HCT116 (cell line): ENCODE results near the gene LRRC4C. TPM values are rescaled to one million over a fixed set of nuclear protein-coding genes. Genes with fewer than 3 reads are reported as not detected.

ENCODE experiments used
- ATAC-seq: fragments of 200-7000 bp; cut with Tn5 transposase; 2 replicates; pipeline ENCODE4 v1.9.1; 2020; ENCODE audit warnings: mild to moderate bottlenecking, moderate library complexity
- BruUV-seq: library from RNA; stranded (reverse); fragments of 400-500 nt; replicated peaks from 2 replicates; lab custom pipeline; 2021; lab: Mats Ljungman, UMichigan
- CTCF ChIA-PET: fragments of 300-600 bp; sonication (Branson Sonifier 250); formaldehyde crosslinking; loops from one replicate; lab custom pipeline; 2021; ENCODE audit warnings: antibody characterized with exemption; lab: Charles Lee
- POLR2A ChIA-PET: fragments of 300-600, 350-600 bp; sonication (Branson Sonifier 250); formaldehyde crosslinking; loops from one replicate; lab custom pipeline; 2021; ENCODE audit warnings: antibody characterized with exemption; lab: Charles Lee
- RAD21 ChIA-PET, 2 experiments: fragments of 300-600 bp; sonication (Branson Sonifier 250); formaldehyde crosslinking; loops; one replicate each; lab custom pipeline; 2023; ENCODE audit warnings: low total read pairs in 2 of 2; ENCODE audit not compliant: uncharacterized antibody in 2 of 2, unreplicated experiment in 2 of 2, low non-redundant PET in 1 of 2; lab: Charles Lee
- DNase-seq: peaks from one replicate; pipeline ENCODE4 v3.0.0-alpha.2; 2010; ENCODE audit warnings: low read depth, low spot score
- H2AFZ ChIP-seq: fragments of 200-600 bp; shearing (Covaris generic), sonication (generic); 2 replicates; pipeline ENCODE4 v1.6.1; 2017; ENCODE audit warnings: low read depth, mixed run types, mixed read lengths, antibody characterized with exemption, low read length; ENCODE audit not compliant: poor library complexity, severe bottlenecking
- H3K27ac ChIP-seq: 2 replicates; pipeline ENCODE4 v1.5.1; 2012; ENCODE audit warnings: low read depth, low read length
- H3K27me3 ChIP-seq: fragments of 200-600 bp; sonication (generic); 2 replicates; pipeline ENCODE4 v1.6.1; 2016; ENCODE audit warnings: mixed run types, low read length, mixed read lengths; ENCODE audit not compliant: insufficient read depth
- H3K36me3 ChIP-seq, 2 experiments: fragments of 200-500 bp in 1 of 2; fragments of 200-600 bp in 1 of 2; sonication (Bioruptor generic) in 1 of 2; sonication (generic) in 1 of 2; 2 replicates each; pipeline versions ENCODE4 v1.5.1 to v1.6.1; 2014 to 2016; ENCODE audit warnings: low read length in 2 of 2, inconsistent platforms in 1 of 2, mixed read lengths in 1 of 2, mixed run types in 1 of 2; ENCODE audit not compliant: insufficient read depth in 2 of 2, control insufficient read depth in 1 of 2
- H3K4me1 ChIP-seq, 2 experiments: fragments of 200-600 bp in 1 of 2; sonication (generic) in 1 of 2; 2 replicates each; pipeline versions ENCODE4 v1.5.1 to v1.6.1; 2012 to 2017; ENCODE audit warnings: low read length in 2 of 2, inconsistent platforms in 1 of 2, mild to moderate bottlenecking in 1 of 2, mixed read lengths in 1 of 2, mixed run types in 1 of 2, moderate library complexity in 1 of 2; ENCODE audit not compliant: insufficient read depth in 2 of 2, control insufficient read depth in 1 of 2
- H3K4me2 ChIP-seq: fragments of 200-600 bp; sonication (generic); 2 replicates; pipeline ENCODE4 v1.6.1; 2017; ENCODE audit warnings: mixed run types, low read length, mixed read lengths
- H3K4me3 ChIP-seq, 2 experiments: fragments of 200-600 bp in 1 of 2; sonication (generic) in 1 of 2; replicated peaks in 1 of 2; 2 replicates each; pipeline ENCODE4 v1.5.1; 2011 to 2016; ENCODE audit warnings: low read length in 2 of 2, control low read depth in 1 of 2, low read depth in 1 of 2, mild to moderate bottlenecking in 1 of 2, mixed read lengths in 1 of 2, mixed run types in 1 of 2
- H3K79me2 ChIP-seq: fragments of 200-600 bp; sonication (generic); 2 replicates; pipeline ENCODE4 v1.6.1; 2017; ENCODE audit warnings: mild to moderate bottlenecking, mixed run types, low read length, moderate library complexity, mixed read lengths; ENCODE audit not compliant: insufficient read depth
- H3K9ac ChIP-seq: fragments of 200-600 bp; sonication (generic); 2 replicates; pipeline ENCODE4 v1.6.1; 2016; ENCODE audit warnings: low read length, mixed read lengths
- H3K9me2 ChIP-seq: fragments of 200-600 bp; sonication (generic), shearing (Covaris generic); 2 replicates; pipeline ENCODE4 v1.6.1; 2017; ENCODE audit warnings: mixed run types, mild to moderate bottlenecking, moderate library complexity; ENCODE audit not compliant: insufficient read depth
- H3K9me3 ChIP-seq, 2 experiments: fragments of 200-500 bp in 1 of 2; fragments of 200-600 bp in 1 of 2; sonication (Bioruptor generic) in 1 of 2; sonication (generic) in 1 of 2; 2 replicates each; pipeline ENCODE4 v1.6.1; 2014 to 2017; ENCODE audit warnings: low read length in 2 of 2, mixed read lengths in 2 of 2, inconsistent platforms in 1 of 2, low read depth in 1 of 2, mild to moderate bottlenecking in 1 of 2, mixed run types in 1 of 2, moderate library complexity in 1 of 2; ENCODE audit not compliant: control insufficient read depth in 1 of 2, insufficient read depth in 1 of 2
- H4K20me1 ChIP-seq: fragments of 200-600 bp; sonication (generic), shearing (Covaris generic); 2 replicates; pipeline ENCODE4 v1.6.1; 2017; ENCODE audit warnings: mixed run types, mild to moderate bottlenecking, moderate library complexity; ENCODE audit not compliant: insufficient read depth
- CBX3 ChIP-seq: IDR thresholded peaks from 2 replicates; pipeline ENCODE4 v1.6.1; 2012; ENCODE audit warnings: low read depth
- CTCF ChIP-seq, 3 experiments: fragments of 200-600 bp in 1 of 3; sonication (generic) in 1 of 3; IDR thresholded peaks in 2 of 3; conservative IDR thresholded peaks in 1 of 3; 2 replicates each; pipeline ENCODE4 v1.5.1; 2012 to 2017; ENCODE audit warnings: low read depth in 2 of 3, low read length in 2 of 3, antibody characterized with exemption in 1 of 3, borderline replicate concordance in 1 of 3, control low read depth in 1 of 3, mild to moderate bottlenecking in 1 of 3, mixed read lengths in 1 of 3, mixed run types in 1 of 3, moderate library complexity in 1 of 3; ENCODE audit not compliant: insufficient read depth in 1 of 3
- EZH2phosphoT487 ChIP-seq: fragments of 200-600 bp; IDR thresholded peaks from 2 replicates; pipeline ENCODE4 v1.6.1; 2018; ENCODE audit warnings: antibody characterized with exemption, borderline replicate concordance
- FOSL1 ChIP-seq: IDR thresholded peaks from 2 replicates; pipeline ENCODE4 v1.6.1; 2012; ENCODE audit warnings: low read depth
- POLR2A ChIP-seq: IDR thresholded peaks from 2 replicates; pipeline ENCODE4 v1.7.0; 2011; ENCODE audit warnings: borderline replicate concordance; ENCODE audit not compliant: insufficient read depth, insufficient read length; ENCODE audit errors: extremely low read depth
- POLR2AphosphoS5 ChIP-seq: IDR thresholded peaks from 2 replicates; pipeline ENCODE4 v1.6.1; 2011; ENCODE audit warnings: mild to moderate bottlenecking, low read depth, low read length, moderate library complexity
- REST ChIP-seq: IDR thresholded peaks from 2 replicates; pipeline ENCODE4 v1.6.1; 2012; ENCODE audit warnings: low read depth
- ZBTB33 ChIP-seq: IDR thresholded peaks from 2 replicates; pipeline ENCODE4 v1.6.1; 2011; ENCODE audit warnings: mild to moderate bottlenecking, low read length, moderate library complexity; ENCODE audit not compliant: insufficient replicate concordance; ENCODE audit errors: extremely low read depth
- ZFX ChIP-seq: fragments of 450-650 bp; IDR thresholded peaks from 2 replicates; pipeline ENCODE4 v1.6.1; 2017
- intact Hi-C: fragments of 100-400 bp; cut with micrococcal nuclease; formaldehyde crosslinking; loops from 2 replicates; pipeline ENCODE4 v1.10.0; 2022
- total RNA-seq: library from RNA; stranded (reverse); gene quantifications from one replicate; pipeline ENCODE4 v1.2.1, GENCODE V29; 2021; ENCODE audit not compliant: unreplicated experiment
- TF ChIP-seq, protein P1 (sequence below): IDR thresholded peaks from 2 replicates; pipeline ENCODE4 v1.6.1; 2012

Gene LRRC4C
- total RNA-seq, 1 experiment from 2014 or later: not detected

DNA sequence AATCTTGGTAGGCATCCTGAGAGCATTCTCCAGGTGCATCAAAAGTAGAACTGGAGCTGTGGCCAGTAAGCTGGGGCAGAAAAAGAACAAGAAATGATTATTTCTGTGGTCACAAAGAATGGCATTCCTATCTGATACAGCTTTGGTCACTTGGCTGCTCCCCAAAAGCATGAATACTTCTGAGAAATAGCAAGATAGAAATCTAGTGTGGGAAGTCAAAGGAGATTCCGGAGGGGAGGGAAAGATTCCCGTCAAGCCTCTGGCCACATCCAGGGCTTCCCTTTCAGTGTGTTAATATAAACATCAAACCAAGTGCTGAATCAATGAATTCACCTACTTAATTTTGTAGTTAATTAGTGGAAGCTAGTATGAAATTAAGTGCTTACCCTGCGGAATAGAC lies 1185.4 kb downstream of the LRRC4C start:
- Histone ChIP-seq H3K4me3 (no peak overlapping the region), H3K9me2 (no peaks in the 10 kb centered on the region), H3K27ac (no peak overlapping the region), H3K9me3 (peaks cover 19 to 34% of the 10 kb centered on the region in 2 experiments; a peak in 2 of 4 replicates), H2AFZ (no peak overlapping the region), H3K79me2 (no peaks in the 10 kb centered on the region), H4K20me1 (no peaks in the 10 kb centered on the region), H3K4me1 (no peaks in the 10 kb centered on the region), H3K4me2 (no peak overlapping the region), H3K9ac (no peak overlapping the region), H3K27me3 (no peaks in the 10 kb centered on the region), H3K36me3 (no peaks in the 10 kb centered on the region)
- ATAC-seq (no peak), DNase-seq (no peak)
- ChIA-PET CTCF (no interaction called here), RAD21 (no interaction called here), POLR2A (no interaction called here)
- no peak for TF ChIP-seq FOSL1
- intact Hi-C loops: no loop called here
- no TSS peak for BruUV-seq

DNA sequence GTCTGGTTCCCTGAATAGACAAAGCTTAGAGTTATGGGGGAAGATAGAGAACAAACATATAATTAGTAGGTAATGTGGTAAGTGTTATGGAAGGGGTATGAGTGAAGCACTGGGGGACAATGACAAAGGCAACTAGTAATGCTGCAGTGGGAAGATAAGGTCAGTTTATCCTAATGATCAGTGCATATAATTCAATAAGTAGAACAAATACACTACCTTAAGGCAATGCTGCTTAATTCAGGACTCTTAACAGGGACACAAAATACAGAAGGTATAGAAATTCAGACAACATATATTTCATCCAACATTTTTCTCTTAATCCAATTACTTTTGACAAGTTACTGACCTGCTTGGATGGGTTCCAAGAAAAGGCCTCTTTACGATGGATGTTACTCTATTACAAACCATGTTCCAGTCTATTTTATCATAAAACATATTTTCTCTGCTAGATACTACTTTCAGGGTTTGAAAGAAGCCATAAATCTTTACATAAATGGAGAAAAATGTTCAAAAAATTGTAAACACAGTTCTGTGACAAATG lies 1186.2 kb downstream of the LRRC4C start:
- no peak for ATAC-seq

More for the DNA sequence above, 1186.2 kb downstream of the LRRC4C start:
- Histone ChIP-seq H3K9me2 (no peaks in the 10 kb centered on the region), H4K20me1 (no peaks in the 10 kb centered on the region), H3K4me1 (no peaks in the 10 kb centered on the region), H3K4me3 (no peak overlapping the region), H3K36me3 (no peaks in the 10 kb centered on the region), H3K9ac (no peak overlapping the region), H3K79me2 (no peaks in the 10 kb centered on the region), H3K27ac (no peak overlapping the region), H3K4me2 (no peak overlapping the region), H2AFZ (no peak overlapping the region), H3K9me3 (peaks cover 19 to 34% of the 10 kb centered on the region in 2 experiments; a peak in 2 of 4 replicates), H3K27me3 (no peaks in the 10 kb centered on the region)
- CTCF ChIA-PET: no interaction called here
- no peak for TF ChIP-seq POLR2AphosphoS5
- TF ChIP-seq FOSL1: no peak
- no peak for TF ChIP-seq EZH2phosphoT487
- TF ChIP-seq, protein P1, sequence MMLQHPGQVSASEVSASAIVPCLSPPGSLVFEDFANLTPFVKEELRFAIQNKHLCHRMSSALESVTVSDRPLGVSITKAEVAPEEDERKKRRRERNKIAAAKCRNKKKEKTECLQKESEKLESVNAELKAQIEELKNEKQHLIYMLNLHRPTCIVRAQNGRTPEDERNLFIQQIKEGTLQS: no peak
- TF ChIP-seq CTCF (IDR thresholded peaks at IDR 0.05 in 2 of 3, conservative IDR thresholded peaks at IDR 0.05 in 1 of 3; ENCODE audit: borderline replicate concordance in 1 of 3, insufficient read depth in 1 of 3, low read depth in 2 of 3, low read length in 2 of 3): no peak
- no peak for TF ChIP-seq ZBTB33
- TF ChIP-seq POLR2A: no peak
- no peak for TF ChIP-seq REST
- TF ChIP-seq CBX3: no peak
- TF ChIP-seq ZFX: no peak
- no TSS peak for BruUV-seq
- intact Hi-C loops: no loop called here
- no peak for DNase-seq
- RAD21 ChIA-PET: no interaction called here
- POLR2A ChIA-PET: no interaction called here
